ENCODE results near the gene THSD7B.

The THSD7B gene

GRCh38 chr2:137202318-137202717, 437.0 kb downstream of the THSD7B start:
- no peak for DNase-seq

GRCh38 chr2:137205324-137205723, 440.0 kb downstream of the THSD7B start:
- no peak for DNase-seq

- no peak for DNase-seq
Measured at GRCh38 chr2:137206069-137206468, 440.7 kb downstream of the THSD7B start.

GRCh38 chr2:137207030-137207429, 441.7 kb downstream of the THSD7B start:
- no peak for DNase-seq

GRCh38 chr2:137208431-137208891, 443.1 kb downstream of the THSD7B start:
- no peak for DNase-seq

GRCh38 chr2:137210039-137210438, 444.7 kb downstream of the THSD7B start:
- DNase-seq = no peak

- DNase-seq = no peak
Measured at GRCh38 chr2:137211761-137212160, 446.4 kb downstream of the THSD7B start.

GRCh38 chr2:137220438-137220993, 455.2 kb downstream of the THSD7B start:
- no peak for DNase-seq

GRCh38 chr2:137221797-137222492, 456.6 kb downstream of the THSD7B start:
- DNase-seq = no peak

- no peak for DNase-seq
Measured at GRCh38 chr2:137223722-137224121, 458.4 kb downstream of the THSD7B start.

- DNase-seq = no peak
Measured at GRCh38 chr2:137228566-137228965, 463.2 kb downstream of the THSD7B start.

GRCh38 chr2:137229834-137230233, 464.5 kb downstream of the THSD7B start:
- no peak for DNase-seq

GRCh38 chr2:137231628-137232027, 466.3 kb downstream of the THSD7B start:
- DNase-seq = no peak

GRCh38 chr2:137232076-137232475, 466.7 kb downstream of the THSD7B start:
- DNase-seq = no peak

- DNase-seq = no peak
Measured at GRCh38 chr2:137233091-137233490, 467.7 kb downstream of the THSD7B start.

- no peak for DNase-seq
Measured at GRCh38 chr2:137237055-137237454, 471.7 kb downstream of the THSD7B start.

GRCh38 chr2:137238065-137238464, 472.7 kb downstream of the THSD7B start:
- DNase-seq = no peak

- DNase-seq = peak; percentile 2
Measured at GRCh38 chr2:137249463-137250130, 484.3 kb downstream of the THSD7B start.

- DNase-seq = no peak
Measured at GRCh38 chr2:137250401-137250800, 485.1 kb downstream of the THSD7B start.

GRCh38 chr2:137251045-137251444, 485.7 kb downstream of the THSD7B start:
- DNase-seq = no peak

GRCh38 chr2:137252934-137253333, 487.6 kb downstream of the THSD7B start:
- no peak for DNase-seq

GRCh38 chr2:137254052-137254451, 488.7 kb downstream of the THSD7B start:
- DNase-seq = no peak

- DNase-seq = no peak
Measured at GRCh38 chr2:137255345-137255744, 490.0 kb downstream of the THSD7B start.

- no peak for DNase-seq
Measured at GRCh38 chr2:137255990-137256389, 490.6 kb downstream of the THSD7B start.
